Gastrocnemius medialis (tissue), 4 donors: Measurements from ENCODE around the gene BMP7. TPM values are rescaled to one million over a fixed set of nuclear protein-coding genes. Genes with fewer than 3 reads are reported as not detected.

Experiments
- ATAC-seq, 2 donors: fragments of 150-250 bp; one replicate each; pipeline ENCODE4 v1.9.1; 2016
- DNase-seq, 2 donors: peaks; one replicate each; pipeline ENCODE4 v3.0.0-alpha.2; 2019
- H3K27ac ChIP-seq, 4 donors: fragments of 200-600 bp; sonication (generic); 1 replicate in 1 of 4; 2 replicates in 3 of 4; pipeline ENCODE4 v1.5.1; 2016 to 2018; ENCODE audit warnings: mild to moderate bottlenecking in 2 of 4, moderate library complexity in 1 of 4
- H3K27me3 ChIP-seq, 3 donors: fragments of 200-600 bp; sonication (generic) in 2 of 3; 1 replicate in 1 of 3; 2 replicates in 2 of 3; pipeline versions ENCODE4 v1.5.1 to v1.6.0; 2016 to 2019; ENCODE audit warnings: mild to moderate bottlenecking in 1 of 3, moderate library complexity in 1 of 3
- H3K36me3 ChIP-seq, 2 donors: fragments of 200-600 bp; sonication (generic) in 1 of 2; one replicate each; pipeline ENCODE4 v1.5.1; 2017 to 2018
- H3K4me1 ChIP-seq, 2 donors: fragments of 200-600 bp; sonication (generic) in 1 of 2; one replicate each; pipeline ENCODE4 v1.5.1; 2016 to 2017; ENCODE audit warnings: mild to moderate bottlenecking in 2 of 2
- H3K4me3 ChIP-seq, 4 donors: fragments of 200-600 bp; sonication (generic) in 3 of 4; 1 replicate in 1 of 4; 2 replicates in 3 of 4; pipeline ENCODE4 v1.5.1; 2016 to 2019; ENCODE audit warnings: mild to moderate bottlenecking in 2 of 4
- H3K9me3 ChIP-seq, 3 donors: fragments of 200-600 bp; sonication (generic) in 2 of 3; 1 replicate in 1 of 3; 2 replicates in 2 of 3; pipeline ENCODE4 v1.5.1; 2016 to 2019
- POLR2A ChIP-seq, 2 donors: fragments of 450-650 bp; IDR thresholded peaks; one replicate each; pipeline ENCODE4 v1.6.1; 2017; ENCODE audit warnings: antibody characterized with exemption in 2 of 2, mild to moderate bottlenecking in 2 of 2, moderate library complexity in 2 of 2
- in situ Hi-C, 4 donors: fragments of 200-750 bp; cut with MboI; loops; one replicate each; pipeline versions ENCODE4 v1.15.0 to v1.8.0; 2017; ENCODE audit warnings: low sequenced_read_pairs in 4 of 4
- intact Hi-C: fragments of 100-400 bp; cut with DNase I; formaldehyde crosslinking; loops from one replicate; pipeline ENCODE4 v1.15.1; 2023; ENCODE audit warnings: low total_unique reads
- total RNA-seq, 4 donors: library from RNA; depleted of rRNA; stranded (reverse); fragments of >200 nt; gene quantifications; one replicate each; pipeline versions ENCODE4 v1.1.0 to v1.2.3, GENCODE V29; 2016
- TF ChIP-seq, protein P1 (sequence below), 5 experiments: fragments of 450-650 bp in 3 of 5; fragments of 200-600 bp in 2 of 5; sonication (generic) in 2 of 5; IDR thresholded peaks in 4 of 5; conservative IDR thresholded peaks in 1 of 5; 1 replicate in 4 of 5; 2 replicates in 1 of 5; pipeline ENCODE4 v1.5.1; 2016 to 2019; ENCODE audit warnings: antibody characterized with exemption in 5 of 5, mild to moderate bottlenecking in 3 of 5, moderate library complexity in 3 of 5

BMP7 gene
- total RNA-seq, 4 donors from 2014 or later: 0.52 TPM; not detected in 3

DNA sequence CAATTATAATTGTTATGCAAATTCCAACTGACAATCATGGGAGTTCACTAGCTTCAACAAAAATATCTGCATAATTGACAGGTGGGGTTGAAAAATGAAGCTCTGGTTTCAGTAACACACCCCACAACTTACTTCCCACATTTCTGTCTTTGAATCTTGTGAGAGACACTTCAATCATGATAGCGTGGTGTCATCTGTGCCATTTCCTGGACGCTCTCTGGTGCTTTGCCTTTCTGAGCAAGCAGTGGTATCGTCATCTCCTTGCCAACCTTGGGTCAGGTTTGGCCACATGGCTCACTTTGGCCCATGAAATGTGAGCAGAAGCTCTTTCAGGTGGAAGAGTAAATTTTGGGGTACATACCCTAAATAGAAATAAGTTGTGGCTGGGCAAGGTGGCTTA lies 10.2 kb downstream of the BMP7 start:
- Histone ChIP-seq H3K27ac (no peak overlapping the region), H3K4me3 (no peak overlapping the region), H3K36me3 (no peaks in the 10 kb centered on the region), H3K9me3 (no peaks in the 10 kb centered on the region), H3K27me3 (peaks cover 28 to 59% (median 37%) of the 10 kb centered on the region in 3 donors), H3K4me1 (no peaks in the 10 kb centered on the region)
- in situ Hi-C loops (no loop called here), intact Hi-C loops (no loop called here)
- TF ChIP-seq, protein P1, sequence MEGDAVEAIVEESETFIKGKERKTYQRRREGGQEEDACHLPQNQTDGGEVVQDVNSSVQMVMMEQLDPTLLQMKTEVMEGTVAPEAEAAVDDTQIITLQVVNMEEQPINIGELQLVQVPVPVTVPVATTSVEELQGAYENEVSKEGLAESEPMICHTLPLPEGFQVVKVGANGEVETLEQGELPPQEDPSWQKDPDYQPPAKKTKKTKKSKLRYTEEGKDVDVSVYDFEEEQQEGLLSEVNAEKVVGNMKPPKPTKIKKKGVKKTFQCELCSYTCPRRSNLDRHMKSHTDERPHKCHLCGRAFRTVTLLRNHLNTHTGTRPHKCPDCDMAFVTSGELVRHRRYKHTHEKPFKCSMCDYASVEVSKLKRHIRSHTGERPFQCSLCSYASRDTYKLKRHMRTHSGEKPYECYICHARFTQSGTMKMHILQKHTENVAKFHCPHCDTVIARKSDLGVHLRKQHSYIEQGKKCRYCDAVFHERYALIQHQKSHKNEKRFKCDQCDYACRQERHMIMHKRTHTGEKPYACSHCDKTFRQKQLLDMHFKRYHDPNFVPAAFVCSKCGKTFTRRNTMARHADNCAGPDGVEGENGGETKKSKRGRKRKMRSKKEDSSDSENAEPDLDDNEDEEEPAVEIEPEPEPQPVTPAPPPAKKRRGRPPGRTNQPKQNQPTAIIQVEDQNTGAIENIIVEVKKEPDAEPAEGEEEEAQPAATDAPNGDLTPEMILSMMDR (IDR thresholded peaks at IDR 0.05 in 4 of 5, conservative IDR thresholded peaks at IDR 0.05 in 1 of 5): no peak
- TF ChIP-seq POLR2A (IDR thresholded peaks at IDR 0.05): no peak
- ATAC-seq (no peak), DNase-seq (no peak)

DNA sequence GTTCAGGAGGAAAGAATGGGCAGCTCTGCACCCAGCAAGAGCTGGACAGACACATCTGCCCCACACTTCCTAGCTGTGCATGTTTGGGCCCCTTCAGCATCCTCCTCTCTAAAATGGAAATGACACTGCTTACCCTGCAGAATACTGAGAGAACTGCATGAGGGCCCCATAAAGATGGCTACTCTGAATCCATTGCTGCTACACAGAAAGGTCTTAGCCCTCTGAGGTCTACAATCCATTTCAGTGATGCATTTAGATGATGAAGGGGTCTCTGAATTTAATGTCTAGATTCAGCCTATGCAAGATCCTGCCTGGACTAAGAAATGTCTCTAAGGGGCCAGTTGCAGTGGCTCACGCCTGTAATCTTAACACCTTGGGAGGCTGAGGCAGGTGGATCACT lies 11.3 kb downstream of the BMP7 start:
- intact Hi-C loops: no loop called here
- H3K27me3 ChIP-seq: peaks cover 20 to 49% (median 27%) of the 10 kb centered on the region in 3 donors
- in situ Hi-C loops: no loop called here
- no peak overlapping the region for H3K4me3 ChIP-seq
- TF ChIP-seq, protein P1 (IDR thresholded peaks at IDR 0.05 in 4 of 5, conservative IDR thresholded peaks at IDR 0.05 in 1 of 5): no peak
- TF ChIP-seq POLR2A (IDR thresholded peaks at IDR 0.05): no peak
- no peak for ATAC-seq
- no peak for DNase-seq
- no peaks in the 10 kb centered on the region for H3K4me1 ChIP-seq
- H3K27ac ChIP-seq: no peak overlapping the region
- H3K36me3 ChIP-seq: no peaks in the 10 kb centered on the region
- no peaks in the 10 kb centered on the region for H3K9me3 ChIP-seq

DNA sequence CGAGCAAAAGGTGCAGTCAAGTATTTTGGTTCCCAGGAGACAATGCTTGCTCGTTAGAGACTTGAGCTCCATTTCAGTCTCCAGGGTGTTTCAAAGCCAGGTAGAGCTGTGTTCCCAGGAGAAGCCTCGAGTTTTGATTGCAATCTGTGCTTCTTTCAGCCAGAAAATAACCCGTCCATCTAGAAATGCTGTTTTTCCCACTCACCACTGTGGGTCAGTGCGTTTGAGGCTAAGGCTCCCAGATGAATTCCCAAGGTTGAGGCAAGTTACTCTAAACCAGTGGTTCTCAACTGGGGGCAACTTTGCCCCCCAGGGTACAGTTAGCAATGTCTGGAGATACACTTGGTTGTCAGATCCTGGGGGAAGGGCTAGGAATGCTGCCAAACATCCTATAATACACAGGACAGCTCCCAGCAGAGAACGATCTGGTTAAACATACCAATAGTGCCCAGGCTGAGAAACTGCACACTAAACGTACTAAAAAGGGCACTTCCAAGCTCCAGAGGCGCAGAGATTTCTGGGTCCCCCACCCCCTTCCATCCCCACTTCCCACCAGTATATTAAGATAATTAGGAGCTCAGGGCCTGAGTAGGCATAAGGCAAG lies 13.8 kb downstream of the BMP7 start:
- intact Hi-C loops: no loop called here
- TF ChIP-seq, protein P1 (IDR thresholded peaks at IDR 0.05 in 4 of 5, conservative IDR thresholded peaks at IDR 0.05 in 1 of 5): no peak
- no peak for TF ChIP-seq POLR2A (IDR thresholded peaks at IDR 0.05)
- Histone ChIP-seq H3K4me3 (no peak overlapping the region), H3K27me3 (peaks cover 3 to 28% (median 5%) of the 10 kb centered on the region in 3 donors), H3K36me3 (no peaks in the 10 kb centered on the region), H3K4me1 (no peaks in the 10 kb centered on the region), H3K27ac (no peak overlapping the region), H3K9me3 (no peaks in the 10 kb centered on the region)
- DNase-seq (no peak), ATAC-seq (no peak)
- in situ Hi-C loops: no loop called here

DNA sequence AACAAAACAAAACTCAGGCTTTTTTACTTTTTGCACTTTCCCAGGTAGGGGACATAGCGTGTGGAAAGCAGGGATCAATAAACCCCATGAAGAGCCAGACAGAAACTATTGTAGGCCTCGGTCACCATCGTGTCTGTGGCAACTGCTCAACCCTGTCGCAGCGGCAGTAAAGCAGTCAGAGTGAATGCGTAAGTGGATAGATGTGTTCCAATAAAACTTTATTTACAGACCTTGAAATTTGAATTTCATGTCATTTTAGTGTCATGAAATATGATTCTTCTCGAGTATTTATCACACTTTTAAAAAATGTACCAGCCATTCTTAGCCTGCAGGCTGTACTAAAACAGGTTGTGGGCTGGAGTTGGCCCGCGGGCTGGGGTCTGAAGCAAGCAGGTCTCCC lies 14.5 kb downstream of the BMP7 start:
- Histone ChIP-seq H3K27ac (no peak overlapping the region), H3K9me3 (no peaks in the 10 kb centered on the region), H3K36me3 (no peaks in the 10 kb centered on the region), H3K4me3 (no peak overlapping the region), H3K4me1 (no peaks in the 10 kb centered on the region), H3K27me3 (peaks cover 3 to 24% (median 5%) of the 10 kb centered on the region in 3 donors)
- intact Hi-C loops (no loop called here), in situ Hi-C loops (no loop called here)
- ATAC-seq (no peak), DNase-seq (no peak)
- TF ChIP-seq, protein P1 (IDR thresholded peaks at IDR 0.05 in 4 of 5, conservative IDR thresholded peaks at IDR 0.05 in 1 of 5): no peak
- TF ChIP-seq POLR2A (IDR thresholded peaks at IDR 0.05): no peak

DNA sequence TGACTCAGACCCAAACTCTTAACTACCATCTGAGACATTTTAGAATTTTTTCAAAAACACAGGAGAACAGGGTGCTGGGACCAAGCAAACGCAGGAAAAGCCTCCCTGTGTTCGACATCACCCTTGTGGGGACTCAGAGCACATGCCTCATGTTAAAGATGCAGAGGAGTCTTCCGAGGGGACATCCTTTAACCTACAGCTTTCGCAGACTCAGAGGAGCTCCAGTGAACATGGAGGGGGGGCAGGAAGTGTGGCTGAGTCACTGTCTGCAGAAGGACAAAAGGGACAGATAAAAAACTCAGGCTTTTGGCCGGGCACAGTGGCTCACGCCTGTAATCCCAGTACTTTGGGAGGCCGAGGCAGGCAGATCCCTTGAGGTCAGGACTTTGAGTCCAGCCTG lies 15.1 kb downstream of the BMP7 start:
- in situ Hi-C loops (no loop called here), intact Hi-C loops (no loop called here)
- no peak overlapping the region for H3K4me3 ChIP-seq
- no peaks in the 10 kb centered on the region for H3K4me1 ChIP-seq
- no peak overlapping the region for H3K27ac ChIP-seq
- TF ChIP-seq, protein P1 (IDR thresholded peaks at IDR 0.05 in 4 of 5, conservative IDR thresholded peaks at IDR 0.05 in 1 of 5): no peak
- TF ChIP-seq POLR2A (IDR thresholded peaks at IDR 0.05): no peak
- ATAC-seq (no peak), DNase-seq (no peak)
- no peaks in the 10 kb centered on the region for H3K36me3 ChIP-seq
- H3K27me3 ChIP-seq: peaks cover 3 to 18% (median 5%) of the 10 kb centered on the region in 3 donors
- no peaks in the 10 kb centered on the region for H3K9me3 ChIP-seq
